Inflammatory macrophage treated with lipopolysaccharide for 4 hours (primary cell): ENCODE measurements around the gene PSMD13.
A peak's percentile ranks its signal among the peaks of the same experiment; 100 is the strongest.
"Not testable (repeated sequence)": the region's sequence is repeated elsewhere in the genome, so short reads cannot be mapped to it uniquely, and the experiment has no call there.

ENCODE experiments used
- DNase-seq: peaks from one replicate; pipeline ENCODE4 v3.0.0-alpha.2; 2020

Gene PSMD13

GRCh38 chr11:236774-237767, at the start of gene PSMD13:
Gene PSMD13 (plus strand): TSS chr11:236976. CDS start chr11:237050, 74 bp downstream.
- peak; percentile 94 for DNase-seq

DNA sequence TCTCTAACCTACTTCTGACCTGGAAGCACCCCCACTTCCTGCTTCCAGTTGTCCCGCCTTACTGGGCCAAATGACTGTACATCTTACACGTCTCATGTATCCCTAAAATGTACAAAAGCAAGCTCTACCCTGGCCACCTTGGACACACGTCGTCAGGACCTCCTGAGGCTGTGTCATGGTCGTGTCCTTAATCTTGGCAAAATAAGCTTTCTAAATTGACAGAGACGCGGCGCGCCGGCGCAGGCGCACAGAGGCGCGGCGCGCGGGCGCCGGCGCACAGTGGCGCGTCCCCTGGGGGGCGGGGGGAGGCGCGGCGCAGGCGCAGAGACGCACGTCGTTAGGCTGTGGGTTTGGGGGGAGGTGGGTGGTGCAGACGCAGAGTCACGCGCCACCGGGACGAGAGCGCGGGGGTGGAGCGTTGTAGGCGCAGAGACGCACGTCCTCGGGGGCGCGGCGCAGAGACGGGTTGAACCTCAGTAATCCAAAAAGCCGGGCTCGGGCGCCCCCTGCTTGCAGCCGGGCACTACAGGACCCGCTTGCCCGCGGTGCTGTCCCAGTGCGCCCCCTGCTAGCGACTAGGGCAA, 47.5 kb upstream of the PSMD13 start:
- not testable (repeated sequence) for DNase-seq

DNA sequence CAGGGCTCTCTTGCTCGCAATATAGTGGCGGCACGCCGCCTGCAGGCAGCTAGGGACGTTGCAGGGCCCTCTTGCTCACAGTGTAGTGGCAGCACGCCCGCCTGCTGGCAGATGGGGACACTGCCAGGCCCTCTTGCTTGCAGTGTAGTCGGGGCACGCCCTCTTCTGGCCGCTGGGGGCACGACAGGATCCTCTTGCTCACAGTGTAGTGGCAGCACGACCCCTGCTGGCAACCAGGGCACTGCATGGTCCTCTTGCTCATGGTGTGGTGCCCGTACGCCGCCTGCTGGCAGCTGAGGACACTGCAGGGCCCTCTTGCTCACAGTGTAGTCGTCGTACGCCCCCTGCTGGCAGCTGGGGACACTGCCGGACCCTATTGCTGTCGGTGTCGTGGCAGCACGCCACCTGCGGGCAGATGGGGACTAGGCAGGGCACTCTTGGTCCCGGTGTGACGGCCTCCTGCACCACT, 46.9 kb upstream of the PSMD13 start:
- not testable (repeated sequence) for DNase-seq

DNA sequence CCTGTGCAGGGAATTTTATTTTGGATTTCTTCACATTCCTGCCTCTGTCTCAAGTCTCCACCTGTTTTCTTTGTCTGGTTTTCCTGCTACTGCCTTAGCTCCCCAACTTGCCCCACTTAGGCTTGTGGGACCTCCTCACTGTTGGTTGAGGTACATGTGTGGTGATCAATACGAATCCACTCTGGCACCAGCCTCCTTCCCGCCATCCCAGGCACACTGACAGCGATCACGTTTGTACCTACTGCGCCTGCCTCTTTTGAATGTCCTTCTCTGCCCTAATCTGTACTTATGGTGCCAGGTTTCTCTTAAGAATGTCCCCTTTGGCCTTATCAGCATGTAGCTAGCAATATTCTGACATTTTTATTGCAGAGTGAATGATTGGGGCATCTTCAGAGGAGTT, 46.2 kb upstream of the PSMD13 start:
- DNase-seq: not testable (repeated sequence)

DNA sequence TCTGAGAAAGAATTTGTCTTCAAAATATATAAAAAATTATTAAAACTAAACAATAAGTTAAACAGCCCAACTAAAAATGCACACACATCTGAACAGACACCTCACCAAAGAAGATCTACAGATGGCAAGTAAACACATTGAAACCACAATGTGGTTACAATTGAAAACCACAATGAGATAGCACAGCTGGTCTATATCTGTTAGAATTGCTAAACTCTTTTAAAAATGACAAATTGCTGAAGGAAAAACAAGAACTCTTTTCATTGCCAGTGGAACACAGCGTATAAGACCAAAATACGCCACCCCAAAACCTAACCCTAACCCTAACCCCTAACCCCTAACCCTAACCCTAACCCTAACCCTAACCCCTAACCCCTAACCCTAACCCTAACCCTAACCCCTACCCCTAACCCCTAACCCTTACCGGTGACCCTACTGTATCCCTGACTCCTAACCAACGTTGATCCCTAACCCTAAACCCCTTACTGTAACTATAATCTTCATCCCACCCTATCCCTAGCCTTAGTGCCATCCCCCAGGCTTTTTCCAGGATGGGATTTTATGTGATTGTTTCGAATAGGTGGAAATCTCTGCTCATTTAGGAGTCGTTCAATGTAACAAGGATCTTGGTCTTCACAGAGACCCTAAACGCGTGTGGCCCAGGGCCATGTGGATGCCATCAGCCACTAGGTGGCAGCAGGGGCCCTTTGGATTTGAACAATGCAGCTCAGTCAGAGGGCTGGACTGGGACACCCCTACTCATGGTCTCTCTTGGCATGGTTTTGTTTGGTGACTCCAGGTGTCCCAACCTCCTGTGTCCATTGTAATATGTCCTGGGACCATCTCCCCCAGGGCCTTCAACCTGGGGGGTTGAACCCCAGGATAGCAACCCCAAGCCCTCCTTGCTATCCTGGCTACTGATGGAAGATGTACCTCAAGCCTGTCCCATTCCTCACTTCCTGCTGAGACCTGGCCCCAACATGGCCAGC, 45.0 kb upstream of the PSMD13 start:
- DNase-seq: not testable (repeated sequence)

- DNase-seq: not testable (repeated sequence)
These were observed 44.1 kb upstream of the PSMD13 start, which contains the start of gene SCGB1C1 for GRCh38 chr11:192674-193128. Gene SCGB1C1 (plus strand): TSS chr11:193078. CDS start chr11:193100, 22 bp downstream.

- DNase-seq: not testable (repeated sequence)
These were observed 43.3 kb upstream of the PSMD13 start for GRCh38 chr11:193481-193880.

DNA sequence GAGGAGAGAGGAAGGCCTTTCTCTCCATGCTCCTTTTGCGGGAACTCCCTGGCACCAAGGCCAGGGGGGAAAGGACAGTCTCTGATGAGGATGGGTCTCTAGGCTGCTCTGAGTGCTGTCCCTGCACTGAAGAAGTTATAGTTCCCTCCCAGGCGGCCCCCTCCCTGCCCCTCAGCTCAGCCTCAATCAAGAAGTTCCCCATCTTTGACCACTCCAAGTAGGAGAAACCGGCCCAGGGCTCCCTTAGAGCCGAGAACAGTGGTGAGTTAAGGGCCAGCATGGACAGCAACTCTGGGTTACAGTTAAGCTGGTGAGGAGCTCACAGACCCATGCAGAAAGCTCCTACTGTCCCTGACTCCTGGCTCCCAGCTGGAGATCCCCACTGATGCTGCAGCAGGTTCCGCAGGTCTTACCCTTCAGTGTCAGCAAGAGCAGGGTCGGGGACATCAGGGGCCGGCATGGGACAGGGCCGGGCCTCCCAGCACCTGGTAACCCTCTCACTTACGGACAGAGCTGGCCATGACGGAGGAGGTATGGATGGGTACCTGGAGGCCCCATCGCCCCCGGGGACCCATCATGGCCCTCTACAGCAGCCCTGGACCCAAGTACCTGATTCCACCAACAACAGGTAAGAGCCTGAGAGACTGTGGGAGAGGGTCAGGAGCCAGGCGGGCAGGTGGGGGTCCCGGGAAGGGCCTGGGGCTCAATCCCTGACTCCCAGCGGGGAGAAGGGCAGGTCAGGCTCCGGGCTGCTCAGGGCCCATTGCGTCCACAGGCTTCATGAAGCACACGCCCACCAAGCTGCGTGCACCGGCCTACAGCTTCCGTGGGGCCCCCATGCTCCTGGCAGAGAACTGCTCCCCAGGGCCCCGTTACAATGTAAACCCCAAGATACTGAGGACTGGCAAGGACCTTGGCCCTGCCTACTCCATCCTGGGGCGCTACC, 39.7 kb upstream of the PSMD13 start:
- DNase-seq: no peak

- DNase-seq: no peak
These were observed 39.0 kb upstream of the PSMD13 start for GRCh38 chr11:197741-198235.

DNA sequence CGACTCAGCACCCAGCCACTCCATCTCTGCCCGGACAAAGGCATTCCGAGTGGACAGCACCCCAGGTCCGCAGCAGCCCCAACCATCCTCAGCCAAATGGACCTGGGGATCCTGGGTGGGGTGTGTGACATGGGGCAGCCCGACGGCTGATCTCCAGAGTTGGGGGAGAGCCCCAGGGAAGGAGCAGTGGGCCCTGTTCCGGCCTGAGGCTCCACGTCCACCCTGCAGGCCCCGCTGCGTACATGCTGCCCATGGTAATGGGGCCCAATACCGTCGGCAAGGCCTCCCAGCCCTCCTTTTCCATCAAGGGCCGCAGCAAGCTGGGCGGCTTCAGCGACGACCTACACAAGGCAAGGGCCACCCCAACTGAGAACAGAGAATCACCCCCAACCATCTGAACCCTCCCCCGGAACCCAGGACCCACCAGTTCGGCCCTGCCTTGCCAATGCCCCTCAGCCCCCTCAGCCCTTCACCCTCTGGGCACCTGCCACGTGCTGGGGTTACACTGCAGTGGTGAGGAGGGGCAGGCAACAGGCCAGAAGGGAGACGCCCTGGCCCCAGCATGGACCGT, 38.5 kb upstream of the PSMD13 start:
- no peak for DNase-seq

DNA sequence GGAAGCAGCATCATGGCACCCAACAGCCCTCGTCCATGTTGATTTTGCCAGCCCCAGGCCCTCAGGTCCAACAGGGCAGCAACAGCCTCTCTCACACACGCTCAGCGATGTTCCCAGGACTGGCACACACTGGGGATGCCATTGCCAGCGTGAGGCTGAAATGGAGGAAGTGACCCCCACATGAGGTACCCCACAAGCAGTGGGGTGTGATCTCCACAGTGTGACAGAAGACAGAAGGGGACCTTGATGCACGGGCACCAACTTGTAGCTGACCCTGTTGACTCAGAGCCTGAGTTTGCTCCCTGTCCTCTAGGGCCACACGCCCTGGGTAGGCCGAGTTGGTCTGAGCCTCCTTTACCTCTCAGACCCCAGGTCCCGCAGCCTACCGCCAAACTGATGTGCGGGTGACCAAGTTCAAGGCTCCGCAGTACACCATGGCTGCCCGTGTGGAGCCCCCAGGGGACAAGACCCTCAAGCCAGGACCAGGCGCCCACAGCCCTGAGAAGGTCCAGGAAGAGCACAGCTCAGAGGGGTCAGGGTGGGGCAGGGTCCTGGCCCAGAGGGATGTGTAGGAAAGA, 37.7 kb upstream of the PSMD13 start:
- no peak for DNase-seq

DNA sequence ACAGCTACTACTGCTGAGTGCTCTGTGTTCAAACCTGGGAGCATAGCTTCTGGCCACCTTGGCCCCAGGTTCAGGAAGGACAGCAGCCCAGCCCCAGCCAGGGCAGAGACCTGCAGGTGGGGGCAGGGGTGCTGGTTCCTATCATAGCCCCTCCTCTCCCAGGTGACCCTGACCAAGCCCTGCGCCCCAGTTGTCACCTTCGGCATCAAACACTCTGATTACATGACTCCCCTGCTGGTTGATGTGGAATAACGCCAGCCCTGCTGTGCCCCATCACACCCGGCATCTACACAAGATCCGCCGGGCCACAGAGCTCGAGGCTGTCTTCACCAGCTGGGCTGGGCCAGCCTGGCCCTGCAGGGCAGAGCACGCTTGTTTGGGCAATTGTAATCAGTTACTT, 37.0 kb upstream of the PSMD13 start:
- DNase-seq: no peak

GRCh38 chr11:200224-201003, 36.4 kb upstream of the PSMD13 start:
- DNase-seq: no peak

DNA sequence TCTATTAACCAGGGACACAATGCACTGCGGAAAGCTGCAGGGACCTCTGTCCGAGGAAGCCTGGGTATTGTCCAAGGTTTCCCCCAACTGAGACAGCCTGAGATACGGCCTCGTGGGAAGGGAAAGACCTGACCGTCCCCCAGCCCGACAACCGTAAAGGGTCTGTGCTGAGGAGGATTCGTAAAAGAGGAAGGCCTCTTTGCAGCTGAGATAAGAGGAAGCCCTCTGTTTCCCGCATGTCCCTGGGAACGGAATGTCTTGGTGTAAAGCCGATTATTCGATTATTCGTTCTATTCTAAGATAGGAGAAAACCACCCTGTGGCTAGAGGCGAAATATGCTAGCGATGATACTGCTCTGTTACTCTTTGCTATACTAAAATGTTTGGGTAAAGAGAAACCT, 34.8 kb upstream of the PSMD13 start:
- DNase-seq: peak; percentile 17

DNA sequence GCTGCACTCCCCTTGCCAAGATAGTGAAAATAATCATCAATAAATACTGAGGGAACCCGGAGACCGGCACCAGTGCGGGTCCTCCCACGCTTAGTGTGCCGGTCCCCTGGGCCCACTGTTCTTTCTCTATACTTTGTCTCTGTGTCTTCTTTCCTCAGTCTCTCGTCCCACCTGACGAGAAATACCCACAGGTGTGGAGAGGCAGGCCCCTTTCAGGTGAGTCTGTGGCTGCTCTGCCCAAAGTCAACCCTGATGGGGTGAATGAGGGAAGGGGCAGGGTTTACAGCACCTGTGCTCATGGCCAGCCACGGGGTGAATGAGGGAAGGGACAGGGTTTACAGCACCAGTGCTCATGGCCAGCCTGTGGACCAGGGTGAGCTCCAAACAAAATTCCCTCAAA, 34.3 kb upstream of the PSMD13 start:
- no peak for DNase-seq

- DNase-seq: no peak
These were observed 33.5 kb upstream of the PSMD13 start for GRCh38 chr11:203056-203944.

DNA sequence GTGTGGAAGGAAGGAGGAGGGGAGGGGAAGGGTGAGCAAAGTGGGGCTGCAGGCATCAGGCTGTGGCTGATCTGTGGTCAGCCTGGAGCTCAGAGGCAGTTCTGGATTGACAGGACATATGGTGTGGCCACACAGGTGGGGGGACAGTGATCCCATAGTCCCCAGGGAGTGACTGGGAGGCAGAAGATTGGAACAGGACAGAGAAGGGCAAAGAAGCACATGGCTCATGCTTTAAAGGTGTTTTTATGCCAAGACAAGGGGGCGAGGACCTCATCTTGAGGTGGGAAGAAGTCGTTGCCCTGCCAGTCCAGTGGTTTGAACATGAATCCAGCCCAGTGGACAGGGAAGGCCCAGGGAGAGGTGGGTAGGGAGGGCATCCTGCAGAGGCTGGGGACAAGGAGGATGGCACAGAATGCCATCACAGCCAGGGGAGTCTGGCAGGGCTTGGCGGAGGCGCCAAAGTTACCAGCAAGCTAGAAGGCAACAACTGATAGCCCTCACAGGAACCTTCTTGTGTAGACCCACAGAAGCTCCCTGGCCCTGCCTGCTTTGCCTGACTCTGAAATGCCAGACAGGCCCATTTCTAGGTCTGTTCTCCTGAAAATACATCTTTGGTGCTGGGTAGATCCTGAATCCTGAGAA, 32.7 kb upstream of the PSMD13 start:
- no peak for DNase-seq

DNA sequence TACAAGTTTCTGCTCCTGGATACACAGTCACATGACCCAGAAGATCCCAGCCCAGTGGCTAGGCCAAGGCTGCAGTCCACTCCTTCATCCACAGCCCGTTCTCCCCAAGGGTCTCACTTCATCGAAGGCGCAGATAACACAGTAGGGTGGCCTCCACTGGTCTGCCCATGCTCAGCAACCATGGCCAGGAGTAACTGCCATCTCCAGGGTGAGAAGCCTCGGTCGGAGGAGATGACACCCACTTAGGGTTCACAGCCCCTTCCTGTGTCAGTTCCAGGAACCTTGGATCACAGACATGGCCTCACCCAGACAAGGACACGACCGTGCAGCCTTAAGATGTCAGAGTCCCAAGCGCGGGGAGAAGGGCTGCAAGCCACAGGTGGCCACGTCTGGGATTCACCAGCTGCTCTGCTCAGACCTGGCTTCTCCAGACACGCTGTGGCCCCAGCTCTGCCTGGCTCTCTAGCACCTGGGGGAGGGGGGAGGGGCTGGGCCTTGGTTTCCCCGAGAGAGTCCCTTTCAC, 32.1 kb upstream of the PSMD13 start:
- no peak for DNase-seq
